IPS-18c (cell line): Measurements from ENCODE around the gene UXS1.

ENCODE experiments used
- H3K4me3 ChIP-seq: 2 replicates; pipeline ENCODE4 v1.7.0; 2013; ENCODE audit warnings: low read depth, mild to moderate bottlenecking, low read length, moderate library complexity; ENCODE audit not compliant: insufficient read depth
- H3K9me3 ChIP-seq: one replicate; pipeline ENCODE4 v1.6.1; 2013; ENCODE audit warnings: mild to moderate bottlenecking, low read length, moderate library complexity; ENCODE audit not compliant: control insufficient read depth, insufficient read depth

The UXS1 gene

DNA sequence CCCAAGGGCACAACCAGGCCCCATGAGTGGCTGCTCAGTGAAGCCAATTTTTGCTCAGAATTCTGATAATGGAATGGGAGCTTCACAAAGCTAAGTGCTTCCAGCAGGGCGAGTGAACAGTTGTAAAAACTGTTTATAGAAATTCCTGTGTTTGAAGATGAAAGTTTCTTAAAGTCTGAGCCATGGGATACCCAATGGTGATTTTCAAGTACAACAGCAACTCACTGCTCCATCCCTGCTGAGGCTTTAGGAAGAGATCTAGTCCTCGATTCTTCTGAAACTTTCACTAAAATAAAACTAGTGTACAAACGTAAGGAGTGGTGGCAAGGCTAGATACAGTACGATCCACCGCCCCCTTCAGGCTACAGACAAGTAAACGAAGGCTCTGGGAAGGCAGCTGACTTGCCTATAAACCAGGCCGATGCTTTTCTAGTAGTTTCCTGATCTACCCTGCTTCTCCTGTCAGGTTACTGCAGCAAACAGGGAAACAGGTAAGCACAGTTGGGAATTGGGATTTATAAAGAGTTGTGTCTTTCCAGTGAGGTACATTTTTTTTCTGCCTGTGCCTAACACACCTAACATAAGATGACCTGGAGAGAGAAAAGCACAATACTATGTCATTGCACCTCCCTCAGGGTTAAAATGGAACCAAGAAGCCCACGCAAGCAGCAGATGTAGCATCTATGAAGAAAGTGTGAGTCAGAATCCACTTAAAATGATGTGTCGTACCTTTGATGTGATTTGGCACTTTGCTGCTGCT, 108.7 kb downstream of the UXS1 start:
- H3K4me3 ChIP-seq: no peak overlapping the region
- H3K9me3 ChIP-seq: no peaks in the 10 kb centered on the region

DNA sequence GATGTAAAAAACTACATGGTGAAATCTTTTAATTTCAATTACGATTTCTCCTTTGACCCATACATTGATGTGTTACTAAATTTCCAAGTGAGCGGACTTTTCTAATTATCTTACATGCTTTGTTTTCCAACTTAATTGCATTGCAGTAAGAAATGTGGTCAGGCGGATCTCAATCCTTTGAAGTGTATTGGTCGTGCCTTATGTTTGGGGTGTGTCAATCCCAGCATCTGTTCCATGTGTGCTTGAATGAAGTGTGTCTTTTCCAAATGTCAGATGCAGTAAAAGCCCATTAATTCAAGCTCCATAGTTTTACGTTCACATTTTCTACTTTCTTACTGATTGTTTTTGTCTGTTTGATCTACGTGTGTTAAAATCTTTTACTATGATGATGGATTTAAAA, 113.1 kb downstream of the UXS1 start:
- Histone ChIP-seq H3K9me3 (no peaks in the 10 kb centered on the region), H3K4me3 (no peak overlapping the region)

DNA sequence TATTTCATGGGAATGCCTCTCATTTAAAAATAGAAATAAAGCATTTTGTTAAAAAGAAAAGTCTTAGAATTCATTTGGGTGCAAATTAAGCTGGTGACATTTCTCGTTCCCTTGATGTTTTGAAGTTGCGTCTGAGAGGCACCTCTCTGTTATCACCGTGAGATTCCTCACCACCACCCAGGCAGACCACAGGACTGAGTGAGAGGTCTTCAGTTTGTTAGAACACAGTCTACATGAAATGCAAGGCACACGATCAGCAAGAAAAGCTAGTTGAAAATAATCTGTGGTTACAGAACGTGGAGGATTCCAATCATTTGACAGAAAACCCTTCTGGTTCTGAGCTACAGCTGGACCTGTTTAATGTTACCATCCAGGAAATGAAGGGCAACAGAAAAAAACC, 116.0 kb downstream of the UXS1 start:
- Histone ChIP-seq H3K4me3 (no peak overlapping the region), H3K9me3 (no peaks in the 10 kb centered on the region)

GRCh38 chr2:106076941-106077340, 117.2 kb downstream of the UXS1 start:
- no peak overlapping the region for H3K4me3 ChIP-seq
- no peaks in the 10 kb centered on the region for H3K9me3 ChIP-seq

- Histone ChIP-seq H3K4me3 (no peak overlapping the region), H3K9me3 (no peaks in the 10 kb centered on the region)
Measured at GRCh38 chr2:106075048-106075447, 119.1 kb downstream of the UXS1 start.

- Histone ChIP-seq H3K9me3 (no peaks in the 10 kb centered on the region), H3K4me3 (no peak overlapping the region)
Measured at GRCh38 chr2:106073678-106074406, 120.3 kb downstream of the UXS1 start.

GRCh38 chr2:106070181-106070580, 123.9 kb downstream of the UXS1 start:
- H3K9me3 ChIP-seq: no peaks in the 10 kb centered on the region
- H3K4me3 ChIP-seq: no peak overlapping the region

GRCh38 chr2:106068451-106068850, 125.7 kb downstream of the UXS1 start:
- no peaks in the 10 kb centered on the region for H3K9me3 ChIP-seq
- no peak overlapping the region for H3K4me3 ChIP-seq

- no peaks in the 10 kb centered on the region for H3K9me3 ChIP-seq
- H3K4me3 ChIP-seq: peak overlapping the region; percentile 64
Measured at GRCh38 chr2:106065983-106066820, 127.9 kb downstream of the UXS1 start.

- H3K4me3 ChIP-seq: peak overlapping the region; percentile 64
- no peaks in the 10 kb centered on the region for H3K9me3 ChIP-seq
Measured at GRCh38 chr2:106065268-106065982, 128.7 kb downstream of the UXS1 start.

GRCh38 chr2:106063181-106063580, 130.9 kb downstream of the UXS1 start:
- no peak overlapping the region for H3K4me3 ChIP-seq

GRCh38 chr2:106062627-106063026, 131.5 kb downstream of the UXS1 start:
- Histone ChIP-seq H3K9me3 (no peaks in the 10 kb centered on the region), H3K4me3 (no peak overlapping the region)

More at GRCh38 chr2:106063181-106063580, 130.9 kb downstream of the UXS1 start:
- no peaks in the 10 kb centered on the region for H3K9me3 ChIP-seq

- Histone ChIP-seq H3K9me3 (no peaks in the 10 kb centered on the region), H3K4me3 (no peak overlapping the region)
Measured at GRCh38 chr2:106061611-106062349, 132.3 kb downstream of the UXS1 start.

GRCh38 chr2:106059416-106060065, 134.6 kb downstream of the UXS1 start:
- no peaks in the 10 kb centered on the region for H3K9me3 ChIP-seq

DNA sequence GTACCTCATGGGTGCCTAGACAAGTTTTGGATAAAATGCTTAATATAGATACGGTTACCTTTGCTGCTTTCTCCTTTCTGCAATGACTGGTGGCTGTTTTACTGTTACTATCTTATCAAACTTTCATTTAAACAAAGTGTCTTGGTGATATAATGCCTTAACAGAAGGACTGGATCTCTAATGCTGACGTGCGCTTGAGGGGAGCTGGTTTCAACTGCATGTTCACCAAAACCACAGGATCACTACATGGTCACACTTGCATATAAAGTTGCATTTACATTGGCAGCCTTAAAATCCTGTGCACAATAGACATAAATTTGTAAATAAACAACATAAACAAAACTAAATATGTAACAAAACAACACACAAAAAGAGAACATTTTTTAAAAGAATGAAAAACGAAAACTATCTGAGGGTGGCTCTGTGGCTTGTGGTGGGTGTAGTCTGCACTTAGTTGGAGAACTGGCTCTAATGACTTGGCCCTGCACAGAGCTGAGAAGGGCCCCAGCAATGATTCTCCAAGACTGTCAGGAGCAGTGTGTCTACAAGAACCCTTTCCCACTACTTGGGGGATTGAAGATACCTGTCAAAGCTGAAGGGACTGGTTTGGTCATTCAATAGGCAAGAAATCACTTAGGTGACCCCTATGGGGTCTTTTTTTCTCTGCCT, 135.5 kb downstream of the UXS1 start:
- Histone ChIP-seq H3K9me3 (no peaks in the 10 kb centered on the region), H3K4me3 (no peak overlapping the region)

More at GRCh38 chr2:106059416-106060065, 134.6 kb downstream of the UXS1 start:
- H3K4me3 ChIP-seq: no peak overlapping the region

DNA sequence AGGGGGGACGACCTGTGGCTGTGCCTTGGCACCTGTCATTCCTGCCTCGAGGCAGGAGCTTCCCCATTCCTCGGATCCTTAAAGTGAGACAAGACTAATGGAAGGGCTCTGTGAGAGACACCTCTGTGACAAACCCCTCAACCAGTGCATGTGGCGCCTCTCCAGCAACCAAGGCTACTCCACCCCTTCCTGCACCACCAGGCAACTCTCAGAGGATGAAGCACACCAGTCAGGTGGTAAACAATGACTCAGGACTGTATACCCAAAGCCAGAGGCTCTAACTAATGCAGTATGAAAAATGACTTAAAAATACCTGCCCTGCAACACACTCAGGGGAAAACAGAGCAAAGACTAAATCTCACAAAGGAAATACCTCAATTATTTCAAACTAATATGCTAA, 136.9 kb downstream of the UXS1 start:
- no peaks in the 10 kb centered on the region for H3K9me3 ChIP-seq
- no peak overlapping the region for H3K4me3 ChIP-seq
